Measurements from ENCODE around the gene SYDE1.

SYDE1 gene

DNA sequence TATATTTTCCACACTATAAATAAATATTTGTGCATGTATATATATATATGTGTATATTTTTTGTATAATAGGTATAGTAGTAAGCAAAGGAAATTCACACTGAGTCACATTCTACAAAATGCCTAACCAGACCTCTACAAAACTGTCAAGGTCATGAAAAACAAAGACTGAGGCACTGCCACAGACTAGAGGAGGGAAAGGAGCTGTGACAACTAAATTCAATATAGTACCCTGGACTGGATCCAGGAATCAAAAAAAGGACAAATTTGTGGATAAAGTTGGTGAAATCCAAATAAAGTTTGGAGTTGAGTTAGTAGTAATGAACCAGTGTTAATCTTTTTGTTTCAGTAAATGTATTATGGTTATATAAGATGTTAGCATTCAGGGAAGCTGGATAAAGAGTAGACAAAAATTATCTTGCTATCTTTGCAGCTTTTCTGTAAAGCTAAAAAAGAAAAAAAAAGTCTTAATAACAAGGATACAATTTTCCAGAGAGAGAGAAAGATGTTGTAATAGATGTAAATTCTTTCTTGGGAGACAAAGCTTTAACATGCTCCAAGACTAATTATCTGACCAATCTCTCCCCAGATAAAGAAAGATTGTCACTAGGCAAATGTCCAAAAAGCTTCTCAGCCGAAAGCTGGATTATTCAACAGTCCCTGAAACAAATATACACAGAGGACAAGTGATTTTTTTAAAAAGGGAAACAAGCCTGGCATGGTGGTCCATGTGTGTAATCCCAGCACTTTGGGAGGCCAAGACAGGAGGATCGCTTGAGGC, 19.1 kb downstream of the SYDE1 start:
- peak; percentile 77 for DNase-seq

DNA sequence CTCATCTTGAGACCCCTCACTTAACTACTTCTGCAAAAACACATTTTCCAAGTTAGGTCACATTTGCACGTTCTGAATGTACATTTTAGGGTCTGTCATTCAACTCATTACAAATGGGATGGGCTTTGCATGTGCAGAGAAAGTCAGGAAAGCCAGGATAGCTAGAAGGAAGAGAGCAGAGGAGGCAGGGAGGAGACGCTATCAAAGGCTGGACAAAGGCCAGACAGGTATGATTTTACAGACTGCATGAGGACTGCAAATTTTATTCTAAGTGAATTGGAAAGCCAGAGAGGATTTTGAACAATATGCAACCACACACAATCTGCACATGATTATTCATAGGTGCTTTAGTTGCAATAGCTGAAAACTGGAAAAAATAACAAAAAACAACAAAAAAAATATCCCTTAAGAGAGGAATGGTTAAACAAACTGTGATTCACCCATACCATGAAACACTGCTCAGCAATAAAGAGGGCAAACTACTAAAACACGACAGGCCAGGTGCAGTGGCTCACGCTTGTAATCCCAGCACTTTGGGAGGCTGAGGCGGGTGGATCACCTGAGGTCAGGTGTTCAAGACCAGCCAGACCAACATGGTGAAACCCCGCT, 21.1 kb downstream of the SYDE1 start:
- no peak for DNase-seq

DNA sequence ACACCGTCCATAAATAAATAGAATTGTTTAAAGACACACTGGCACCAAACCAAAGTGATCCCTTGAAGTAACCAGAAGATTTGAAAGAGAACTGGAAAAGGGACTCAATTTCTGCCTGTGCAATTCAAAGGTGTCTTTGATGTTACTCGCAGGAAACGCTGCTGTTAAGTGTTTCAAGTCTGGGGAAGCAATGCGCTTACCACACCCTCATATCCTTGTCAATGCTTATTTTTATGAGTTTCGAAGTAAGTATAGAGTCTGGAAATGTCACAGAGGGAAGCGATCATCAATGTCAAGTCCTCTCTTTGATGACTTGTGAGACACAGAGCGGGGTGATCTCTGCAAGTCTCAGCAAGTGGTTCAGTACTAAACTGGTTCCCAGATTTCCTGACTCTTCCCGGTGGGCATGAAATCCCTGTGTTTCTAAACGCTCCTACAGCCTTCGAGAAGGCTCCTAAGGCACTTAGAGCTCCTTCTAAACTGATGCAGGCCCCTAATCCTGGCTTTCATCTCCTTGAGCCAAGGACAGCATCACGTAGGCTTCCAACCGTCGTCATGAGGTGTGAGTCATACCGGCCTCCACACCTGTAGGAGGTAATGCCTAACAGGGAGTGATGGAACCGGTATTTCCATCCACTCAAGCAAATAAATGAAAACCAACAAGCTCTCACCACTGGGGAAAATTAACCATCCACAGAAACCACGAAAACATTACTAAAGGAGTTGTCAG, 22.8 kb downstream of the SYDE1 start:
- no peak for DNase-seq

DNA sequence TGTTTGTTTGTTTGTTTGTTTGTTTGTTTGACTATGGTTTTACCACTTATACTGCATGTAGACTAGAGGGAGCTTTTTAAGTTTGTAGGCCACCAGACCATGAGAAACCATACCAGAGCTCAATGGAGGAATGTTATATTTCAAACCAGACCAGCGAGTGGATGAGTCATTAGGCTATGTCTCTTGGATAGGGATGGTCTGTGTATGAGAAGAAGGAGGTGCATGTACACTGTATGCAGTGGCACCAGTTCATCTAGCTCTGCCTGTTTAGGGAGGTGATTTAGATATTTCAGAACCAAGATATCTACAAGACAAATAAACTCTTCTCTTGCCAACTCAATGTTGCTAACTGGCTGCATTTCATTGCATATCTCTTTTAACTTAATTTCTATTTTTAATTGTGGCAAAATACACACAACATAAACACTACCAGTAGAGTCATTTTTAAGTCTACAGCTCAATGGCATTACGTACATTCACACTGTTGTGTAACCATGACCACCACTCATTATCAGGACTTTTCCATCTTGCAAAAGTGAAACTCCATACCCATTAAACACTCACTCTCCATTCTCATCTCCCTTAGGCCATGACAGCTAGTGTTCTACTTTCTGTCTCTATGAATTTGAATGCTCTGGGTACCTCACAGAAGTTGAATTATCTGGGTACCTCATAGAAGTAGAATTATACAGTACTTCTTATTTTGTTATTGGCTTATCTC, 29.2 kb downstream of the SYDE1 start:
- peak; percentile 92 for DNase-seq

DNA sequence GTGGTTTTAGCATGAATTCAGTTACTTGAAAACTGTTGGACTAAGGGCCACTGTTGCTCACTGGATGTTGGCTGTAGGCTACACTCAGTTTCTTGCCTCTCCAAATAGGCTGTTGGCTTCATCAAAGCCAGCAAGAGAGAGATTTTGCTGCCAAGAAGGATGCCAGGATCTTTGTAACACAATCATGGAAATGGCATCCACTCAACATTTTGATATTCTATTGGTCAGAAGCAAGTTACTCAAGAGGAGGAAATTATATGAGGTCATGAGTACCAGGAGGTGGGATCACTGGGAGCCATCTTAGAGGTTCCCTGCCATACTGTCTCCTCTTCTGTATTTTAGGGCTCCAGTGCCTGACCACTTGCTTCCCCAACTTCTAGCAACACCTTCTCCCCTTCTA, 30.6 kb downstream of the SYDE1 start:
- DNase-seq, result no peak

DNA sequence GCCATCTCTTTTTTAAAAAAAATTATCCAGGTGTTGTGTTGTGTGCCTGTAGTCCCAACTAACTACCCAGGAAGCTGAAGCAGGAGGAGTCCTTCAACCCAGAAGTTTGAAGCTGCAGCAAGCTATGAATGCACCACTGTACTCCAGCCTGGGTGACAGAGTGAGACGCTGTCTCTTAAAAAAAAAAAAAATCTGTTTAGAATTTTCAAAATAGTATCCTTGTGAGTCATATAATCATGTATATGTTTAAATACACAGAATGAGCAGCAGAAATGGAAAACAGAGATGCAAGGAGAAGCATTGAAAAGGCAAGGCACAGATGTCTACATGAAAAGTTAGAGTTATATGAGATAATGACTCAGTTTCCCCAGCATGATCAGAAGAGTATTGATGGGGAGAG, 31.2 kb downstream of the SYDE1 start:
- no peak for DNase-seq

DNA sequence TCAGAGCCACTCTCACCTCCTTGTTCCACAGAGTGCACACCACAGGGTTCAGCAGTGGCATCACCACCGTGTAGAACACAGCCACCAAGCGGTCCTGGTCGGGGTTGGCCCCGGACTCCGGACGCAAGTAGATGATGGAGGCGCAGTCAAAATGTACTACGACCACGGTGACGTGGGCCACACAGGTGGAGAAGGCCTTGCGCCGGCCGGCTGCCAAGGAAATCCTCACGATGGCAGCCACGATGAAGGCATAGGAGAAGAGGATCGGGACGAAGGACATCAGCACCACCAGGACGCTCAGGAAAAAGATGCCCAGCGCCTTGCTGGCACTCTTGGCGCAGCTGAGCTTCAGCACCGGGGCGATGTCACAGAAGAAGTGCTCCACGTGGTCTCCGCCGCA, 33.9 kb downstream of the SYDE1 start:
- no peak for DNase-seq

DNA sequence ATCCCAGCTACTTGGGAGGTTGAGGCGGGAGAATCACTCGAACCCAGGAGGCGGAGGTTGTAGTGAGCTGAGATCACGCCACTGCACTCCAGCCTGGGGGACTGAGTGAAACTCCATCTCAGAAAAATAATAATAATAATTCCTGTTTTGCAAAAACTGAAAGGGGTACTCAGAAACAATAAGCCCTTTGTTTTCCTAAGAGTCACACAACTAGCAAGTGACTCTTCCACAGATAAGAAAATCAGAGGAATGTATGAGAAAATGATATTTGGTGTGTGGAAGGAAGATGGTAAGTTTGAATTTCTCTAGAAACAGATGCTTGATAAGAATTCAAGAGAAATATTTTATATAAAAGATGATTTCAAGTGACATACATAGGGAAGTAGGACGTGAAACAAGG, 35.1 kb downstream of the SYDE1 start:
- no peak for DNase-seq

DNA sequence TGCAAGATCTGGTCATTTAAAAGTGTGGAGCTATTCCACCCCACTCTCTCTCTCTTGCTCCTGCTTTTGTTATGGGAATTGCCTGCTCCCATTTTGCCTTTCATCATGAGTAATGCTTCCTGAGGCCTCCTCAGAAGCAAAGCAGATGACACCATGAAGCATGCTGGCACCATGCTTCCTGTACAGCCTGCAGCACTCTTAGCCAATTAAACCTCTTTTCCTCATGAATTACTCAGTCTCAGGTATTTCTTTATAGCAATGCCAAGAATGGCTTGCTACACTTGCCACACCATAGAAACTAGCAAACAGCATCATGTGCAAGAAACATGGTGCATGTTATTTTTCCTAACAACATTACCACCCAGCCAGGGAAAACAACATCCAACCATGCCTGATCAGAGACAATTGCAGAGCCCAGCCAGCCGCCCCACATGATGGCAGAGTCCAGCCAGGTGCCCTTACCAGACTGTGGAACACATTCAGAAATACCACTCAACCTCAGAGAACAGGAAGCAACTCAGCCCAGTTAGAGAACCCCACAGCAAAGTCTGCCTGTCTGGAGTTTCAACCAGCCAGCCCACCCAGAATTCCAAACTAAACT, 36.9 kb downstream of the SYDE1 start:
- no peak for DNase-seq

DNA sequence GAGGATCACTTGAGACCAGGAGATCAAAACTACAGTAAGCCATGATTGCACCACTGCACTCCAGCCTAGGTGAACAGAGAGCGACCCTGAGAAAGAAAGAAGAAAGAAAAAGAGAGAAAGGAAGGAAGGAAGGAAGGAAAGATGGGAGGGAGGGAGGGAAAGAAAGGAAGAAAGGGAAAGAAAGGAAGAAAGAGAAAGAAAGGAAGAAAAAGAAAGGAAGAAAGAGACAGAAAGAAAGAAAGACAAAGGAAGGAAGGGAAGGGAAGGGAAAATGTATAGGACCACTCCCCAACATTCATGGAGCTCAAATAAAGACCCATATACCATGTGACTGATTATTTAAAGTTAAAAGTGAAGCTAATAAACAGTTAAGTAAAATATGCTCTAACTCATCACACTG, 39.9 kb downstream of the SYDE1 start:
- DNase-seq, result no peak

DNA sequence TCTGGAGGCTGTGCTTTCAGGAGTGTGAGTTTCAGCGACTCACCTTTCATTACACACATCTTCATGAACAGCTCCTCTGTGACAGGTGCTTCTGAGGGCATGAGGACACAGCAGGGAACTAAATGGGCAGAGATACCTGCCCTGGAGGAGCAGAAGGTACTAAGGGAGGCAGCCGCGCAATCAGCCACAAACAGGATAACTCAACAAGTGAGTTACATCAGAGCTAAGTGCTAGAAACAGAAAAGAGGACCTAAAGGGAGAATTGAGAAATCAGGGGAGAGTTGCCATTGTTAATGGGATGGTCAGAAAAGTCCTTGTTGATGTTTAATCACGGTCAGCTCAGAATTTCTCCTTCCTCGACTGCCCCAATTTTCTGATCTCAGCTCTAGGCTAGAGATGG, 42.5 kb downstream of the SYDE1 start:
- DNase-seq, result no peak

DNA sequence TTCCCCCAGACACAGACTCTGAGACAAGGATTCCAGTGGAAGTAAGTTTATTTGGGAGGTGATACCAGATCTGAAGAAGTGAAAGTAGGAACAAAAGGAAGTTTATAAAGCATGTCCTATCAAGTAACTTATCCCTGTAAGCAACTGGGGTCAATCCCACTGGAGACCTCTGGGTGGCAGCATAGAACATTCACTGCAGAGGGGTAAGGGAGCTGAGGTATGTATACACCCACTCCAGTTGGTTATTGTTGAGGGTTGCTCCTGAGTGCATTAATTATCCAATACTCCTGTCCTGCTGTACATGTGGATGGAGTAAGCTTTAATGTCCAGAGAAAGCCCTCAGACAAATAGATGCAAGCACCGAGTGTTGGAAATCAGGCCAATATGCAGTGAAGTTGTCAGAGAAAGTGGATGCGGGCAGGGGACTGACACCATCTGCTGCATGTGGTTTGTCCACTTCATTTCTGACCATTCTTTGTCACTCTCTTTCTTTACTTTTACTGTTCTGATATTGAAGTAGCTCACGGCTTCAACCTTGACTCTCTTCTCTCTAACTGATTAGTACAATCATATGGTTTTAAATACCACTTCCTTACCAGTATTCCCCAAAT, 46.9 kb downstream of the SYDE1 start:
- peak; percentile 93 for DNase-seq

DNA sequence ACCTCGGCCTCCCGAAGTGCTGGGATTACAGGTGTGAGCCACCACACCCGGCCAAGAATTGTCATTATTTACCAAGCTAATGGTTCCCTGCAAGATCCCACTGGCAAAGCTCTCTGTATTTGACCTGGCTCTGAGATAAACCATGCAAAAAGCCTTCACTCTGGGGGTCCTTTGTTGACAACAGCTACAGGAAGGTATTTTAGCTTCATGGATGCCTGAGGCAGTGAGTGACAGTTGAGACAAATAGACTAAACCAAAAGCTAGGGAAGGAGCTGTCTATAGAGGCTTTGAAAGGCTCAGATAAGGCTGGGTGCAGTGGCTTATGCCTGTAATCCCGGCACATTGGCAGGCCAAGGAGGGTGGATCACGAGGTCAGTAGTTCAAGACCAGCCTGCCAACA, 48.1 kb downstream of the SYDE1 start:
- DNase-seq, result no peak

DNA sequence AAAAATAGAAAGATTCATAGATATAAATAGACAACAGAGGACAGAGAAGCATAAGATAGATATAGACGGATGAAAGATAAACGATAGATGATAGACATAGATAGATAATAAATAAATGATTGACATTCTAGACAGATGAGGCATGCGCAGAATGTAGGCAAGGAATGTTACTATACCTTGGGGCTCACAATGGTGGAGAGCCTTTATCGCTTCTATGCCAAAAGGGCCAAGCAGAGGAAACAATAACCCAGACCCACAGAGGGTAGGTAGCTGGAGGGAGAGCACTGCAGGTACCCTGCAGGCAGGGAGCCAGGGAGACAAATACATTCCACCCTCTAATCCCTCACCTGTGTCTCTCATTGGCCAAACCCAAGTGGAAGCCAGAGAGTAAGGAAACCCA, 49.2 kb downstream of the SYDE1 start:
- DNase-seq, result no peak

DNA sequence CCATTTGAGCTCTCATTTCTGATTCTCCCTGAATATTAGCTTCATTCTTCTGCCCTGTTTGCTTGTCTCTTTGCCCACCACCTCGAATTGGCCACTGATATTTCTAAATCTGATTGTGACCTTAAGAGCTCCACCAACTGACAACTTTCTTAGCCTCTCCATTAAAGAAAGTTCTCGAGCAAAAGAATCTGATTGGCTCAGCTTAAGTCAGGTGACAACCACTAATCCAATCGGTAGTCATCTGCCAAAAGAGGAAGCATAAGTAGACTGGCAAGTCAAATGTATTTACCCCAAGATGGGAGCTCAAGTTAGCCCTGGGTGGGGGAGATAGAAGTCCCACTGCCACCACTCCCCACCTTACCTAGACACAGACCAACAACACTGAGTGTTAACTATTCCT, 52.0 kb downstream of the SYDE1 start:
- peak; percentile 61 for DNase-seq

DNA sequence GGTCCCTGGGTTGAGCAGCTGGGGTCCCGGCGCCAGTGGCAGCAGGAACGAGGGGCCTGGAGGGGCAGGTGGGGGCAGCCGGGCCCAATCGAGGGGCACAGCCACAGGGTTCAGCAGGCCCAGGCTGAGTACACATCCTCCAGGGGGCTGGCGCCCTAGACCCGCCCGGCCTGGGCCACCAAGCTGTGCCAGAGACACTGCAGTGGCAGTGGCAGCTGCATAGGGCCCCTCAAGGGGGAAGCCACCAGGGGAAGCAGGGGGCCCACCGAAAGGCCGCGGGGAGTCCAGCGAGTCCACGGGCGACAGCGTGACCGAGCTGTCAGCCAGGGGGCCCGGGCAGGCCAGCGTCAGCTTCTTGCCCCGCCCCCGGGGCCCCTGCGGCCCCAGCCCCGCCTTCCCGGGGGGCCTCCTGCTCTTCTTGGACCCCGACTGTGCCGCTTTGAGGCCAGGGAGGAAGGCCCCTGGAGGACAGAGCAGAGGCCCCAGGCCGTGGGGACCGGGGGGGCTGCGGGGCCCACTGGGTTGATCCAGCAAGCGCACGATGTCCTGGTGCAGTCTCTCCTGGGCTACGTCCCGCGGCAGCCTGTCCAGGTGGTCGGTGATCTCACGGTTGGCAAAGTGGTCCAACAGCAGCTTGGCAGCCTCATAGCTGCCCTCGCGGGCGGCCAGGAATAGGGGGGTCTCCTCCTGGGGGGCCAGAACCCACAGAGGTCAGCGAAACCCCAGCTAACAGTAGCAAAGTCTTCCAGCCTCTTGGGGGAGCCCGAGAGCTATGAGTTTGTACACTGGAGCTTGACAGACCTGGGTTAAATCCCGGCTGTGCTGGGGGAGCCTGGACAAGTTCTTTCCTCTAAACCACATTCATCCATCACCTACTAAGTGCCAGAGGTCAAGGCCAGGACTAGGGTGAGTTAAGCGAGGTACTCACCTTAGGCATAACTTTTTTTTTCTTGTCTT, 54.1 kb downstream of the SYDE1 start:
- DNase-seq, result peak; percentile 62

Data from OCI-M1 (cell line).